ENCODE data around the gene GLIS1. TPM values are rescaled to one million over a fixed set of nuclear protein-coding genes. Genes with fewer than 3 reads are reported as not detected.

Gene GLIS1
- total and polyA plus RNA-seq, 11 donors = 0.06 to 0.35 (median 0.13) TPM; not detected in 6

DNA sequence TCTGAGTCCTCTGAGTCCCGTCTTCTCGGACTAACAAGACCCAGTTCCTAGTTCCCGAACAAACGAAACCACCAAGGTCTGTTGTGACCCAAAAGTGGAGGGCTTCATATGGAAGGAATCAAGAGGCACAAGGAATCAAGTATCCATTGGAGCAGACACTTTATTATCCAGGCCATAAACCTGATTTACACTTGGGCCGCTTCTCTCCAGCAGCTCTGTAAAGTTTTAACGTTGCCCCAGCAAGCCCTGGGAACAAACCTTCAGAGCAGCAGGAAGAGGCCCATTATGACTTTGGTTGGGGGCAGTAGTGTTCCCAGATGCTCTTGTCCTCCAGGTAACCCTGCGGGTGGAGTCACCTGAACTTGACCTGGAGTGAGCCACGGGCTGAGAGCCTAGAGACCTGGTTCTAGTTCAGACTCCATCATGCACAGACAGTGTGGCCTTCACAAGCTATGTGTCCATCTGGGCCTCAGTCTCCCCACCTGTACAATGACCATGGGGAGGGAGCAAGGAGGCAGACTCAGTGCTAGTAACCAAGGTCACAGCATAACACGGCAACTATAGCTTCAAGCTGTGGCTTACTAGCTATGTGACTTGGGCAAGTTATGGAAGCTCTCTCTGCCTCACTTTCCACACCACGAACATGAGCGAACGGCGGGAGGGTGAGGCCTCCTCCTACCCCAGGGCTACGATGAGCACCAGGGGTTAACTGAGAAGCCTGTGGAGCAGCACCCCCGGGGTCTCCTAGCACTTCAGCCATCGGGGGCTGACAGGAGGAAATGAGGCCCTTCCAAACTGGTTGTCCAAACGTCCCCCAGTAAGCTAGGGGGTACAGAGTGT, 95.7 kb downstream of the GLIS1 start:
- DNase-seq = peak in 1 of 5 donors; percentile 20
- no peak for ATAC-seq
- H3K27ac ChIP-seq = no peak overlapping the region
- intact Hi-C loops (cut with DNase I) = no loop called here
- peaks cover 0 to 7% (median 0%) of the 10 kb centered on the region in 12 donors for H3K4me1 ChIP-seq
- no peaks in the 10 kb centered on the region for H3K27me3 ChIP-seq
- 78 to 88% (median 85%) methylated on average over 13 to 17 of the region's 17 CpGs for WGBS, 4 donors
- H3K9me3 ChIP-seq = no peaks in the 10 kb centered on the region
- H3K36me3 ChIP-seq = no peaks in the 10 kb centered on the region
- TF ChIP-seq, protein P1, sequence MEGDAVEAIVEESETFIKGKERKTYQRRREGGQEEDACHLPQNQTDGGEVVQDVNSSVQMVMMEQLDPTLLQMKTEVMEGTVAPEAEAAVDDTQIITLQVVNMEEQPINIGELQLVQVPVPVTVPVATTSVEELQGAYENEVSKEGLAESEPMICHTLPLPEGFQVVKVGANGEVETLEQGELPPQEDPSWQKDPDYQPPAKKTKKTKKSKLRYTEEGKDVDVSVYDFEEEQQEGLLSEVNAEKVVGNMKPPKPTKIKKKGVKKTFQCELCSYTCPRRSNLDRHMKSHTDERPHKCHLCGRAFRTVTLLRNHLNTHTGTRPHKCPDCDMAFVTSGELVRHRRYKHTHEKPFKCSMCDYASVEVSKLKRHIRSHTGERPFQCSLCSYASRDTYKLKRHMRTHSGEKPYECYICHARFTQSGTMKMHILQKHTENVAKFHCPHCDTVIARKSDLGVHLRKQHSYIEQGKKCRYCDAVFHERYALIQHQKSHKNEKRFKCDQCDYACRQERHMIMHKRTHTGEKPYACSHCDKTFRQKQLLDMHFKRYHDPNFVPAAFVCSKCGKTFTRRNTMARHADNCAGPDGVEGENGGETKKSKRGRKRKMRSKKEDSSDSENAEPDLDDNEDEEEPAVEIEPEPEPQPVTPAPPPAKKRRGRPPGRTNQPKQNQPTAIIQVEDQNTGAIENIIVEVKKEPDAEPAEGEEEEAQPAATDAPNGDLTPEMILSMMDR (IDR thresholded peaks at IDR 0.05) = no peak
- TF ChIP-seq POLR2A (IDR thresholded peaks at IDR 0.05) = no peak
- no peak overlapping the region for H3K4me3 ChIP-seq

DNA sequence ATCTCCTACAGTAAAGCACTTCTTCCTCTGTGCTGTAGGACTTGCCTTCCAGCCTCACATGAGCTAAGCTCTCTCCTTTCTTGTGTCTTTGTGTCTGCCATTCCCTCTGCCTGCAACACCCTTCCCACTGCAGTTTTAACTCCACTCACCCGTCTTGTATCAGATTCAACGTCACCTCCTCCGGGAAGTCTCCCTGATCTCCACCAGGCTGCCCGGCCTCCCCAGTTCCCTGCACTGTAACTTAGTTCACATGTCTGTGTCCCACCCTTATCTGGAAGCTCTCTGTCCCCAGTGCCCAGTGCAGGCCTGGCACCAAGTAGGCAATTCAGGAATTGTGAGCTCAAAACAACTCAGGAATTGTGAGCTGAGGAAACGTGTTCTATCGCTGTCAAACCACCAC, 96.4 kb downstream of the GLIS1 start:
- no peak overlapping the region for H3K4me3 ChIP-seq
- H3K27me3 ChIP-seq = no peaks in the 10 kb centered on the region
- H3K4me1 ChIP-seq = peaks cover 0 to 7% (median 0%) of the 10 kb centered on the region in 12 donors
- ATAC-seq = no peak
- no peaks in the 10 kb centered on the region for H3K36me3 ChIP-seq
- TF ChIP-seq, protein P1 (IDR thresholded peaks at IDR 0.05) = no peak
- no peak for TF ChIP-seq POLR2A (IDR thresholded peaks at IDR 0.05)
- WGBS, 4 donors = 74 to 96% (median 89%) methylated on average over 6 of the region's 6 CpGs
- peak in 1 of 5 donors; percentile 46 for DNase-seq
- intact Hi-C loops (cut with DNase I) = no loop called here
- H3K27ac ChIP-seq = no peak overlapping the region
- H3K9me3 ChIP-seq = no peaks in the 10 kb centered on the region

DNA sequence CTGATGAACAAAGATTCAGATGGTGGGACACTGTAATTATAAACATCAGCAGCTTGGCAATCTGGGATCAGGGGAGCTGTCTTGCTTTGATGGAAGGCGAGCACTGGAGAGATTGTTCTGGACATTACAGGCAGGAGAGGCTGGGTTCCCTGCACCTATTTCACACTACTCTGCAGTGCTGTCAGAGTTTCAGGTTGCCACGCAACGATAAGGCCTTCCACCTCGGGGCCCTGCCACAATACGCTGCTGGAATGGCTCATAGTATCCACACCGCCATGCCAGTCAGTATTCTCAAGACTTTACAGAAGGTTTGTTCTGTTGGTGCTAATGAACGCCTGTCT, 96.8 kb downstream of the GLIS1 start:
- intact Hi-C loops (cut with DNase I) = no loop called here

More for the DNA sequence above, 96.8 kb downstream of the GLIS1 start:
- H3K27me3 ChIP-seq = no peaks in the 10 kb centered on the region
- H3K9me3 ChIP-seq = no peaks in the 10 kb centered on the region
- 83 to 91% (median 91%) methylated on average over 7 of the region's 7 CpGs for WGBS, 4 donors
- no peaks in the 10 kb centered on the region for H3K36me3 ChIP-seq
- DNase-seq (no peak), ATAC-seq (no peak)
- H3K27ac ChIP-seq = no peak overlapping the region
- TF ChIP-seq POLR2A (IDR thresholded peaks at IDR 0.05) = no peak
- TF ChIP-seq, protein P1 (IDR thresholded peaks at IDR 0.05) = no peak
- no peak overlapping the region for H3K4me3 ChIP-seq
- peaks cover 0 to 7% (median 0%) of the 10 kb centered on the region in 12 donors for H3K4me1 ChIP-seq

All from heart left ventricle (tissue), 16 donors.